Coronary artery (tissue), 2 donors: ENCODE measurements around the gene ZNF621.

ENCODE experiments used
- DNase-seq: peaks from one replicate; pipeline ENCODE4 v3.0.0-alpha.2; 2017; ENCODE audit warnings: low spot score
- H3K27ac ChIP-seq, 2 donors: fragments of 200-600 bp; sonication (generic); one replicate each; pipeline ENCODE4 v1.5.1; 2016 to 2019
- H3K4me3 ChIP-seq: fragments of 200-600 bp; sonication (generic); 2 replicates; pipeline ENCODE4 v1.5.1; 2016; ENCODE audit warnings: mild to moderate bottlenecking, moderate library complexity
- CTCF ChIP-seq: fragments of 200-600 bp; sonication (generic); IDR thresholded peaks from one replicate; pipeline ENCODE4 v1.5.1; 2019; ENCODE audit warnings: antibody characterized with exemption

Gene ZNF621

DNA sequence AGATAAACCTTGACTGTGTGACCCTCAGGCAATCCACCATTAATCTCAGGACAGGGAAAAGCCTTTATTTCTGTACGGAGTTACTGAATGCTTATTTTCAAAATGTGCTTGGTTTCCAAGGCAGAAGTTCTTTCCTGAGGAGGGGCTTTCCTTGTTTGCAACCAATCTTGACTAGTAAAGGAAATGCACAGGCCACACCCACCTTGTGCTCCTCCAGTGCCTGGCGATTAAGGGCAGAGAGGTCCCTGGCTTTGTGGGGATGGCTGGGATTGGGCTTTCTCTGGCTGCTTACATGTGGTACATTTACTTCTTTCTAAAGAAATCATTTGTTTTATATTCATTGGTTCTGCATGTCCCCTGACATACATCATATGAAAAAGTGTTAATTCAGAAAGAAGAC lies 47.8 kb downstream of the ZNF621 start:
- Histone ChIP-seq H3K4me3 (no peak overlapping the region), H3K27ac (no peak overlapping the region)
- TF ChIP-seq CTCF: no peak
- no peak for DNase-seq

DNA sequence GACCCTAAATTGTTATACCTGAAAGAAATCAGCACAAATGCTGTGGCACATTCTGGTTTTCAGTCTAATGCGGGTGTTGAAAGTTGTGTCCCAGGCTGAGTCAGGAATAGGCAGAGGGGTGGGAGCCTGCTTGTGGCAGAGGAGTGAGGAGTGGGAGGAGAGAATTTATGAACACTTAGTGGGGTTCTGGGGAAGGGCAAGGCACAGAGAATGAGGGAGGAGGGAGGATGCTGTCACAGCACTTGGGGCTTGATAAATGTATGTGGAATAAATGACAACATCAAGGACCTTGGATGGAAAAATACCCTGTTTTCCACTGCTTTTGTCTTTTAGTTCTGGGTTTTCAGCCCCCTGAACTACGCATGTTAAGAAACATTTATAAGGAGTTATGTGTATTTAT lies 49.3 kb downstream of the ZNF621 start:
- TF ChIP-seq CTCF: no peak
- Histone ChIP-seq H3K4me3 (no peak overlapping the region), H3K27ac (no peak overlapping the region)
- DNase-seq: no peak

GRCh38 chr3:40574661-40575060 lies 49.9 kb downstream of the ZNF621 start:
- TF ChIP-seq CTCF: no peak
- no peak for DNase-seq
- Histone ChIP-seq H3K4me3 (no peak overlapping the region), H3K27ac (no peak overlapping the region)

DNA sequence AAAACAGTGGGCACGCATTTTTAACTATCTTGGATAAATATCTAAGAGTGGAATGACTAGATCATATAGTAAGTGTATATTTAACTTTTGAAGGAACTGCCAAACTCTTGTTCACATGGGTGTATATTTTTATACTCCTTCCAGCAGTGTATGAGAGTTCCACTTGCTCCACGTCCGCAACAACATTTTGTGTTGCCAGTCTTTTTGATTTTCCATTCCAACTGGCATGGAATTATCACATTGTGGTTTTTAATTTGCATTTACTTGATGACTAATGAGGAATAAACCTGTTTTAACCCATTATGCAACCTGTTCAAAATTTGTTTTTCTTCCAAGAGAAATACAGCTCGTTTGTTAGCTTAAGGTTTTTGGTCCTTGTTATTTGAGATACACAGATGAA lies 51.6 kb downstream of the ZNF621 start:
- H3K27ac ChIP-seq: no peak overlapping the region
- H3K4me3 ChIP-seq: no peak overlapping the region
- no peak for TF ChIP-seq CTCF
- DNase-seq: no peak

- Histone ChIP-seq H3K27ac (no peak overlapping the region), H3K4me3 (no peak overlapping the region)
- no peak for DNase-seq
- peak; percentile 91 for TF ChIP-seq CTCF
Observed at GRCh38 chr3:40580494-40581091, 55.8 kb downstream of the ZNF621 start.

DNA sequence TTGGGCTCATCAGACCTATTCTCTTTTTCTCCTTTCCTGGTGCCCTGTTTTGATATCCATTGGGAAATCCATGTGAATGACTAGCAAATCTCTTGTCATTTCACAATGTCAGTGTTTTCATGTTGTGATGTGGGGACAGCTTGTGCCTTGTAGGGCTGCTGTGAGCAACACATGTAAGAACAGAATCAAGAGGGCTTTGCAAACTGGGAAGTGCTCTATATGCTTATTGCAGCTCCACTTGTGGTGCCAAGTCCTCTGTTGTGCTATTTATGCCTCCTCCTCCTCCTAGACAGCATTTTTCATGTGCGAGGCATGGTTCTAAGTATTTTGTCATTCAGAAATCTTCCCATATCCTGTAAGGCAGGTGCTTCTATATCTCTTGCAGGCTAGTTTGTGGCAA lies 56.4 kb downstream of the ZNF621 start:
- DNase-seq: no peak
- Histone ChIP-seq H3K4me3 (no peak overlapping the region), H3K27ac (no peak overlapping the region)
- no peak for TF ChIP-seq CTCF

DNA sequence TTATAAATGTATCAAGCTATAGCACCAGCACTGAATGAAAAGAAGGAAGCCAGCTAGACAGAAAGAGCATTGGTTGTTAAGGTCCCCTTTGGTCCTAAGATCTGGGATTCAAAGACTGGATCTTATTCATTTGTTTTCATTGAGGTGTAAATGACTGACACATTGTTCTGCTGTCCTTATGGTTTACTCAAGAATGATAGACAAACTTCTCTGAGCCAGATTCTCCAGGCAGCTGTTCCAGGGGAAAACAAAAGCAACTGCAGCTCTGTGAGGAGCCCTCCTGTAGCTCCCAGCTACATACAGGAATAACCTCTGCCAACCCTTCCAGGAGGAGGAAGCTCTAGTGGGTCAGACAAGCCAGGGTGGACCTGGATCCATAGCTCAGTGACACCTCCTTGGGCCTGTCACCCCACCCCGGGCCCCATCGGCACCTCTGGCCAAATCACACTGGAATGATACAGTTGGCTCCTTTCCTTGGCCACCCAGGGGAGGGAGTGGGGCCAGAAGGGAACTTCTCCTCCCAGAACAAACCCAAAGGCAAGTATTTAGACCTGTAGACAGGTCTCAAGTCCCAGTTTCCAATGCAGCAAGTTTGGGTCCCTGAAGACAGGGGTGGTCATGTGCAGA lies 57.8 kb downstream of the ZNF621 start:
- DNase-seq: no peak
- TF ChIP-seq CTCF: no peak
- no peak overlapping the region for H3K4me3 ChIP-seq
- no peak overlapping the region for H3K27ac ChIP-seq
